Sigmoid colon (tissue), 7 donors: Measurements from ENCODE around the gene C8B. TPM values are rescaled to one million over a fixed set of nuclear protein-coding genes. Genes with fewer than 3 reads are reported as not detected.

Experiments used
- DNase-seq: peaks from one replicate; pipeline ENCODE4 v3.0.0-alpha.2; 2019
- H3K27ac ChIP-seq, 4 donors: fragments of 200-600 bp; sonication (generic); one replicate each; pipeline ENCODE4 v1.5.1; 2016 to 2019; ENCODE audit warnings: mild to moderate bottlenecking in 1 of 4
- H3K27me3 ChIP-seq, 3 donors: fragments of 200-600 bp; sonication (generic); one replicate each; pipeline ENCODE4 v1.5.1; 2019; ENCODE audit warnings: mild to moderate bottlenecking in 1 of 3
- H3K36me3 ChIP-seq, 4 donors: fragments of 200-600 bp; sonication (generic); one replicate each; pipeline ENCODE4 v1.5.1; 2016 to 2019
- H3K4me1 ChIP-seq, 4 donors: fragments of 200-600 bp; sonication (generic); one replicate each; pipeline ENCODE4 v1.5.1; 2017 to 2019
- H3K4me3 ChIP-seq, 4 donors: fragments of 200-600 bp; sonication (generic); one replicate each; pipeline ENCODE4 v1.5.1; 2017 to 2019; ENCODE audit warnings: mild to moderate bottlenecking in 2 of 4, moderate library complexity in 1 of 4
- H3K9me3 ChIP-seq, 4 donors: fragments of 200-600 bp in 3 of 4; sonication (generic) in 3 of 4; one replicate each; pipeline versions ENCODE4 v1.5.1 to v1.6.1; 2013 to 2019
- EP300 ChIP-seq, 4 donors: sonication (generic); formaldehyde crosslinking; IDR thresholded peaks; one replicate each; pipeline ENCODE4 v1.6.1; 2017; ENCODE audit warnings: antibody characterized with exemption in 4 of 4
- POLR2A ChIP-seq, 2 donors: fragments of 450-650 bp; IDR thresholded peaks; one replicate each; pipeline ENCODE4 v1.6.1; 2016; ENCODE audit warnings: antibody characterized with exemption in 2 of 2, mild to moderate bottlenecking in 2 of 2, moderate library complexity in 2 of 2
- POLR2AphosphoS5 ChIP-seq, 4 donors: sonication (generic); formaldehyde crosslinking; IDR thresholded peaks; one replicate each; pipeline ENCODE4 v1.6.1; 2017; ENCODE audit warnings: antibody characterized with exemption in 4 of 4
- WGBS, 2 donors: extraction: QIAGEN DNeasy Blood & Tissue Kit; methylation state at CpG; one replicate each; pipeline ENCODE4 v1.1.7; 2013; 5-methylcytosine and 5-hydroxymethylcytosine counted together
- intact Hi-C: fragments of 100-400 bp; cut with DNase I; formaldehyde crosslinking; loops from one replicate; pipeline ENCODE4 v1.15.1; 2023
- polyA plus RNA-seq, 3 donors: library from polyadenylated mRNA; stranded (reverse); fragments of 200-250 nt; gene quantifications; one replicate each; pipeline ENCODE4 v1.2.3, GENCODE V29; 2013
- total RNA-seq, 4 donors: library from RNA; depleted of rRNA; stranded (reverse); fragments of >200 nt; gene quantifications; one replicate each; pipeline ENCODE4 v1.1.0, GENCODE V29; 2016
- TF ChIP-seq, protein P1 (sequence below), 4 experiments: fragments of 450-650 bp in 3 of 4; fragments of 200-600 bp in 1 of 4; IDR thresholded peaks; one replicate each; pipeline ENCODE4 v1.5.1; 2016 to 2019; ENCODE audit warnings: antibody characterized with exemption in 4 of 4, mild to moderate bottlenecking in 3 of 4, moderate library complexity in 2 of 4
- donor health status: healthy with polysubstance abuse.
- donor health status: Bipolar disorder and iron deficiency.
- donor health status: healthy.

The C8B gene
- total and polyA plus RNA-seq, 7 donors, result not detected

GRCh38 chr1:56903778-56904177, 62.0 kb downstream of the C8B start:
- Histone ChIP-seq H3K9me3 (no peaks in the 10 kb centered on the region), H3K27me3 (no peaks in the 10 kb centered on the region), H3K27ac (no peak overlapping the region), H3K4me3 (no peak overlapping the region), H3K36me3 (no peaks in the 10 kb centered on the region), H3K4me1 (no peaks in the 10 kb centered on the region)
- no peak for TF ChIP-seq POLR2AphosphoS5 (IDR thresholded peaks at IDR 0.05)
- TF ChIP-seq, protein P1, sequence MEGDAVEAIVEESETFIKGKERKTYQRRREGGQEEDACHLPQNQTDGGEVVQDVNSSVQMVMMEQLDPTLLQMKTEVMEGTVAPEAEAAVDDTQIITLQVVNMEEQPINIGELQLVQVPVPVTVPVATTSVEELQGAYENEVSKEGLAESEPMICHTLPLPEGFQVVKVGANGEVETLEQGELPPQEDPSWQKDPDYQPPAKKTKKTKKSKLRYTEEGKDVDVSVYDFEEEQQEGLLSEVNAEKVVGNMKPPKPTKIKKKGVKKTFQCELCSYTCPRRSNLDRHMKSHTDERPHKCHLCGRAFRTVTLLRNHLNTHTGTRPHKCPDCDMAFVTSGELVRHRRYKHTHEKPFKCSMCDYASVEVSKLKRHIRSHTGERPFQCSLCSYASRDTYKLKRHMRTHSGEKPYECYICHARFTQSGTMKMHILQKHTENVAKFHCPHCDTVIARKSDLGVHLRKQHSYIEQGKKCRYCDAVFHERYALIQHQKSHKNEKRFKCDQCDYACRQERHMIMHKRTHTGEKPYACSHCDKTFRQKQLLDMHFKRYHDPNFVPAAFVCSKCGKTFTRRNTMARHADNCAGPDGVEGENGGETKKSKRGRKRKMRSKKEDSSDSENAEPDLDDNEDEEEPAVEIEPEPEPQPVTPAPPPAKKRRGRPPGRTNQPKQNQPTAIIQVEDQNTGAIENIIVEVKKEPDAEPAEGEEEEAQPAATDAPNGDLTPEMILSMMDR (IDR thresholded peaks at IDR 0.05), result no peak
- no peak for TF ChIP-seq POLR2A (IDR thresholded peaks at IDR 0.05)
- 82 to 90% methylated on average over 1 of the region's 1 CpG for WGBS, 2 donors
- DNase-seq, result no peak
- intact Hi-C loops, result no loop called here

GRCh38 chr1:56901716-56902115, 64.1 kb downstream of the C8B start:
- Histone ChIP-seq H3K4me3 (no peak overlapping the region), H3K4me1 (no peaks in the 10 kb centered on the region), H3K9me3 (no peaks in the 10 kb centered on the region), H3K27ac (no peak overlapping the region), H3K27me3 (no peaks in the 10 kb centered on the region), H3K36me3 (no peaks in the 10 kb centered on the region)
- WGBS, 2 donors, result 42 to 59% methylated on average over 3 of the region's 3 CpGs
- TF ChIP-seq POLR2AphosphoS5 (IDR thresholded peaks at IDR 0.05) (no peak), EP300 (IDR thresholded peaks at IDR 0.05) (no peak), POLR2A (IDR thresholded peaks at IDR 0.05) (no peak)
- TF ChIP-seq, protein P1 (IDR thresholded peaks at IDR 0.05), result no peak
- no peak for DNase-seq
- intact Hi-C loops, result no loop called here

GRCh38 chr1:56898879-56899278, 66.9 kb downstream of the C8B start:
- DNase-seq, result no peak
- Histone ChIP-seq H3K9me3 (no peaks in the 10 kb centered on the region), H3K4me3 (no peak overlapping the region), H3K4me1 (no peaks in the 10 kb centered on the region), H3K27ac (no peak overlapping the region), H3K27me3 (no peaks in the 10 kb centered on the region), H3K36me3 (no peaks in the 10 kb centered on the region)
- WGBS, 2 donors, result 52 to 73% methylated on average over 2 of the region's 2 CpGs
- TF ChIP-seq POLR2A (IDR thresholded peaks at IDR 0.05), result no peak
- TF ChIP-seq, protein P1 (IDR thresholded peaks at IDR 0.05), result no peak
- no peak for TF ChIP-seq EP300 (IDR thresholded peaks at IDR 0.05)
- no peak for TF ChIP-seq POLR2AphosphoS5 (IDR thresholded peaks at IDR 0.05)
- intact Hi-C loops, result no loop called here

DNA sequence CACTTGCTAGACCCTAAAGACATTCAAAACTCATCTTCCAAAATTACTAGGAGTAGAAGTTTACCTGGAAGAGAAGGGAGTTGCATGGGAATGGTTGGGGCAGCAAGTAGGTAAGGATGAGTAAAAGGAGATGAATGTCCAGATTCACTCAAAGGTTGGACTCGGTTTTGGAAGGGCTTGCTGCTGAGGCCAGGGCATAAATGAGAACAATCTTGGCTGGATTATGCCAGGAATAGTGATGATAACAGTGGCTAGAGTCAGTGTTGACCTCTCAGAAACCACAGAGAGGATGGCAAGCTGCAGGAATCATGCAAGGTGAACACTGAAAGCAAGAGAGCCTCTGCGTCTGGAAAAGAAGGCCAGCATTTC, 67.8 kb downstream of the C8B start:
- intact Hi-C loops, result no loop called here
- TF ChIP-seq EP300 (IDR thresholded peaks at IDR 0.05) (no peak), POLR2A (IDR thresholded peaks at IDR 0.05) (no peak)
- TF ChIP-seq, protein P1 (IDR thresholded peaks at IDR 0.05), result no peak
- no peak overlapping the region for H3K27ac ChIP-seq

More for the DNA sequence above, 67.8 kb downstream of the C8B start:
- H3K36me3 ChIP-seq, result no peaks in the 10 kb centered on the region
- no peak overlapping the region for H3K4me3 ChIP-seq
- H3K27me3 ChIP-seq, result no peaks in the 10 kb centered on the region
- DNase-seq, result no peak
- WGBS, 2 donors, result 62 to 86% methylated on average over 2 of the region's 2 CpGs
- no peaks in the 10 kb centered on the region for H3K9me3 ChIP-seq
- H3K4me1 ChIP-seq, result no peaks in the 10 kb centered on the region
